ENCODE measurements around the gene ABCA6. TPM values are rescaled to one million over a fixed set of nuclear protein-coding genes. Genes with fewer than 3 reads are reported as not detected.

Gene ABCA6
- total and polyA plus RNA-seq, 2 of the 13 experiments (the other 11 are each of a cell fraction or from before 2014, with no cell fraction given) = 0.05 to 0.11 TPM

DNA sequence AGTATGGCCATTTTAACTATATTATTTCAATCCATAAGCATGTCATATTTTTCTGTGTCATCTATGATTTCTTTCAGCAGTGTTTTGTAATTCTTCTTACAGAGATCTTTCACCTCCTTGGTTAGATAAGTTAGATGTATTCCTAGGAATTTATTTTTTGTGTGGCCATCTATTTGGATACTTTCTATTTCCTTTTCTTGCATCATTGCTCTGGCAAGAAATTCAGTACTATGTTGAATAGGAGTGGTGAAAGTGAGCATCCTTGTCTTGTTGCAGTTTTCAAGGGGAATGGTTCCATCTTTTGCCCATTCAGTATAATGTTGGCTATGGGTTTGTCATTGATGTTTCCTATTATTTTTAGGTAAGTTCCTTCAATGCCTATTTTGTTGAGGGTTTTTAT lies 65.9 kb downstream of the ABCA6 start:
- ATAC-seq = no peak
- BruUV-seq (replicated peaks) = no TSS peak
- Histone ChIP-seq H3K36me3 (replicated peaks in 1 of 2; ENCODE audit: control insufficient read depth in 1 of 2, insufficient read depth in 2 of 2, low read length in 2 of 2) (no peaks in the 10 kb centered on the region), H4K20me1 (ENCODE audit: insufficient read depth, low read length) (no peaks in the 10 kb centered on the region), H3K4me1 (ENCODE audit: insufficient read depth, low read length) (peaks cover 42% of the 10 kb centered on the region), H2AFZ (ENCODE audit: low read length) (no peak overlapping the region), H3K27me3 (ENCODE audit: control insufficient read depth in 1 of 2, insufficient read depth in 2 of 2, low read length in 2 of 2) (no peaks in the 10 kb centered on the region), H3K79me2 (ENCODE audit: insufficient read depth, low read length) (no peaks in the 10 kb centered on the region), H3K4me3 (replicated peaks in 1 of 3; ENCODE audit: insufficient read depth in 1 of 3, low read depth in 2 of 3, low read length in 3 of 3) (no peak overlapping the region), H3K4me2 (ENCODE audit: low read depth, low read length) (no peak overlapping the region), H3K9me3 (ENCODE audit: low read length) (peaks cover 9% of the 10 kb centered on the region; the same call in 1 of the 2 replicates), H3K9ac (ENCODE audit: insufficient read depth, low read depth, low read length) (no peak overlapping the region), H3K27ac (ENCODE audit: extremely low read length, insufficient read depth, low read length) (no peak overlapping the region)
- no peak for DNase-seq (ENCODE audit: low spot score)
- no peak for FAIRE-seq
- in situ Hi-C loops (cut with HindIII; ENCODE audit: extremely low pct_ligation_motif_present, low pct_unique_long_range_greater_than_20kb) = no loop called here
- POLR2A ChIA-PET = no interaction called here
- CTCF ChIA-PET (ENCODE audit: low intra/inter-chr PET ratio, low total read pairs) = no interaction called here
- intact Hi-C loops (cut with micrococcal nuclease; ENCODE audit: unreplicated experiment) = no loop called here
- TF ChIP-seq SRSF4 (IDR thresholded peaks at IDR 0.05; ENCODE audit: low read depth, low read length, poor library complexity, severe bottlenecking) (no peak), THAP9 (CRISPR knock-in tag; IDR thresholded peaks at IDR 0.05; ENCODE audit: borderline replicate concordance) (no peak), SATB2 (CRISPR knock-in tag; IDR thresholded peaks at IDR 0.05) (no peak), HNF1B (CRISPR knock-in tag; IDR thresholded peaks at IDR 0.05) (no peak), MTERF4 (CRISPR knock-in tag; IDR thresholded peaks at IDR 0.05) (no peak), HES4 (CRISPR knock-in tag; IDR thresholded peaks at IDR 0.05; ENCODE audit: borderline replicate concordance) (no peak), MIER2 (CRISPR knock-in tag; IDR thresholded peaks at IDR 0.05) (no peak), KLF11 (CRISPR knock-in tag; IDR thresholded peaks at IDR 0.05) (no peak), RELA (CRISPR knock-in tag; IDR thresholded peaks at IDR 0.05) (no peak), ZNF30 (CRISPR knock-in tag; IDR thresholded peaks at IDR 0.05) (no peak), FOXO1 (CRISPR knock-in tag; IDR thresholded peaks at IDR 0.05) (no peak)
- TF ChIP-seq, protein P1, sequence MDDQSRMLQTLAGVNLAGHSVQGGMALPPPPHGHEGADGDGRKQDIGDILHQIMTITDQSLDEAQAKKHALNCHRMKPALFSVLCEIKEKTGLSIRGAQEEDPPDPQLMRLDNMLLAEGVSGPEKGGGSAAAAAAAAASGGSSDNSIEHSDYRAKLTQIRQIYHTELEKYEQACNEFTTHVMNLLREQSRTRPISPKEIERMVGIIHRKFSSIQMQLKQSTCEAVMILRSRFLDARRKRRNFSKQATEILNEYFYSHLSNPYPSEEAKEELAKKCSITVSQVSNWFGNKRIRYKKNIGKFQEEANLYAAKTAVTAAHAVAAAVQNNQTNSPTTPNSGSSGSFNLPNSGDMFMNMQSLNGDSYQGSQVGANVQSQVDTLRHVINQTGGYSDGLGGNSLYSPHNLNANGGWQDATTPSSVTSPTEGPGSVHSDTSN (CRISPR knock-in tag; IDR thresholded peaks at IDR 0.05; ENCODE audit: borderline replicate concordance) = no peak
- TF ChIP-seq, protein P2, sequence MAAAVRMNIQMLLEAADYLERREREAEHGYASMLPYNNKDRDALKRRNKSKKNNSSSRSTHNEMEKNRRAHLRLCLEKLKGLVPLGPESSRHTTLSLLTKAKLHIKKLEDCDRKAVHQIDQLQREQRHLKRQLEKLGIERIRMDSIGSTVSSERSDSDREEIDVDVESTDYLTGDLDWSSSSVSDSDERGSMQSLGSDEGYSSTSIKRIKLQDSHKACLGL (CRISPR knock-in tag; IDR thresholded peaks at IDR 0.05) = no peak
- TF ChIP-seq, protein P3, sequence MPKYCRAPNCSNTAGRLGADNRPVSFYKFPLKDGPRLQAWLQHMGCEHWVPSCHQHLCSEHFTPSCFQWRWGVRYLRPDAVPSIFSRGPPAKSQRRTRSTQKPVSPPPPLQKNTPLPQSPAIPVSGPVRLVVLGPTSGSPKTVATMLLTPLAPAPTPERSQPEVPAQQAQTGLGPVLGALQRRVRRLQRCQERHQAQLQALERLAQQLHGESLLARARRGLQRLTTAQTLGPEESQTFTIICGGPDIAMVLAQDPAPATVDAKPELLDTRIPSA (CRISPR knock-in tag; IDR thresholded peaks at IDR 0.05; ENCODE audit: borderline replicate concordance) = no peak

All from HepG2 (cell line).